ENCODE results near the gene MEN1.

DNA sequence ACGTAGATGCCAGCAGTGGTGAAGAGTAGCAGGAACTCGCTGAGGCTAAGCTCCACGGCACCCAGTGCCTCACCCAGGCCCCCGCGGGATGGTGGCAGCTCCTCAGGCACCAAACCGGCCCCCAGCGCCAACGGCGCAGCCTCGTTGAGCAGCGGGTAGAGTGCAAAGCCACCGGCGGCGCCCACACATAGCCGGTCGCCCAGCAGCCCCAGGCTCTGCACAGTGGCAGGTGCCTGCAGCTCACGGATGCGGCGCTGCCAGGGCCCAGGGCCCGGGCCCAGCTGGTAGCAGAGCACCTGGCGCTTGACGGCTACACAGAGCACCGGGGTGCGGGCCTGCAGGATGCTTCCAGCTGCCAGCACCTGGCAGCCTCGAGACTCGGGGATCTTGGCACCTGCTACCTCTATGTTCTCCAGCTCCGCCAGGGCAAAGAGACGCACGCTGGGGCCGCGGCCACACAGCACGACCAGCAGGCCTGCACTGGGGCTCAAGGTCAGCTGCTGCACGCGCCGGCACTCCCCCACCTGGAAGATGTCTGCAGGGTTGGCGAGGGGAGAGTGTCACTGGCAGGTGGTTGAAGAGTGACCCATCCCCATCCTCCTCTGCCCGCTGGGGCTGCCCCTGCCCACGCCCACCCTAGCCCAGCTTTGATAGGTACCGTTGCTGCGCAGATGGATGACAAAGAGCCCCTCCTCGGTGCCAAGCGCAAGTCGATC, 19.3 kb upstream of the MEN1 start:
- TF ChIP-seq EZH2 (IDR thresholded peaks at IDR 0.05; ENCODE audit: insufficient read depth, poor library complexity, severe bottlenecking) (no peak), EZH2phosphoT487 (IDR thresholded peaks at IDR 0.05; ENCODE audit: insufficient read depth, low read depth) (no peak)
